B cell (primary cell): ENCODE measurements around the gene PIGZ.

ENCODE experiments used
- CTCF ChIP-seq: fragments of 200-600 bp; IDR thresholded peaks from one replicate; pipeline ENCODE4 v1.8.0; 2022; ENCODE audit warnings: antibody characterized with exemption, mild to moderate bottlenecking
- EZH2 ChIP-seq: IDR thresholded peaks from 2 replicates; pipeline ENCODE4 v1.6.1; 2012; ENCODE audit warnings: borderline replicate concordance, low read depth, mild to moderate bottlenecking, moderate library complexity, low read length; ENCODE audit not compliant: insufficient read depth, poor library complexity, severe bottlenecking

DNA sequence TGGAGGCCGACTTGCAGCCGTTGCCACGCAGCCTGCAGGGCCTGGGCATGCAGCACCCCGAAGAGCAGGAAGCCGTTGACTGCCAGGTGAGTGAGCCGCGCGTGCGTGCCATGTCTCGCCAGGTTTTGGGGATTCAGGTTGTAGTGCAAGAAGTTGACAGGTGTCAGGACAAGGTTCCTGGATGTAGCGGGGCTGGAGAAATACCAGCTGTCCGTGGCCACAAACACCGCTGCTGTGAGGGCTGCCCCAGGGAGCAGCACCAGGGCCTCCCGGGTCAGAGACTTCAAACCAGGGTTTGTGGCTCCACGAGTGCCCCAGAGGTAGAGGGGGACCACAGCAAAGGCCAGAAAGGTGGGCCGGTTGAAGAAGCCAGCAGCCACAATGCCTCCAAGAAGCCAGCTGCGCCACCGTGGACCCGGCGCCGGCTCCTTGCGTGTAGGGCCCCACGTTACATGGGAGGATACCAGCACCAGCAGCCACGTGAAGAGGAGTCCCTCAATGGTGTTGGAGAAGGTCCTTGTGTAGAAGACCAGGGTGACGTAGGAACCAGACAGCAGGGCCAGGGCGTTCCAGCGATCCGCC is 20.7 kb downstream of the PIGZ start:
- TF ChIP-seq CTCF (no peak), EZH2 (no peak)
